GM10847 (cell line): ENCODE measurements around the gene CROCC2.

ENCODE experiments used
- POLR2A ChIP-seq: IDR thresholded peaks from 2 replicates; pipeline ENCODE4 v1.6.1; 2011; ENCODE audit not compliant: insufficient read length; ENCODE audit errors: extremely low read depth

CROCC2 gene

GRCh38 chr2:241007880-241008710 lies 102.0 kb downstream of the CROCC2 start:
- no peak for TF ChIP-seq POLR2A

GRCh38 chr2:241008711-241009121 lies 102.6 kb downstream of the CROCC2 start:
- no peak for TF ChIP-seq POLR2A

GRCh38 chr2:241009191-241009590 lies 103.1 kb downstream of the CROCC2 start:
- no peak for TF ChIP-seq POLR2A

- TF ChIP-seq POLR2A: no peak
Measured at GRCh38 chr2:241009601-241010530, 103.7 kb downstream of the CROCC2 start.

- TF ChIP-seq POLR2A: no peak
Measured at GRCh38 chr2:241010531-241011295, 104.6 kb downstream of the CROCC2 start.

- no peak for TF ChIP-seq POLR2A
Measured at GRCh38 chr2:241011296-241011600, 105.1 kb downstream of the CROCC2 start.

GRCh38 chr2:241011751-241012510 lies 105.8 kb downstream of the CROCC2 start:
- TF ChIP-seq POLR2A: no peak

GRCh38 chr2:241014224-241014623 lies 108.1 kb downstream of the CROCC2 start:
- no peak for TF ChIP-seq POLR2A

- no peak for TF ChIP-seq POLR2A
Measured at GRCh38 chr2:241014764-241015163, 108.6 kb downstream of the CROCC2 start.

- no peak for TF ChIP-seq POLR2A
Measured at GRCh38 chr2:241015439-241015838, 109.3 kb downstream of the CROCC2 start.

GRCh38 chr2:241017228-241017940 lies 111.2 kb downstream of the CROCC2 start:
- TF ChIP-seq POLR2A: no peak

- no peak for TF ChIP-seq POLR2A
Measured at GRCh38 chr2:241018051-241018891, 112.1 kb downstream of the CROCC2 start.

GRCh38 chr2:241019441-241020139 lies 113.5 kb downstream of the CROCC2 start:
- TF ChIP-seq POLR2A: no peak
